GM12878 (cell line): ENCODE measurements around the gene MAGI3. TPM values are rescaled to one million over a fixed set of nuclear protein-coding genes. Genes with fewer than 3 reads are reported as not detected.

Experiments
- ATAC-seq: fragments of 200-7000 bp; cut with Tn5 transposase; 3 replicates; pipeline ENCODE4 v1.9.1; 2020; ENCODE audit warnings: mild to moderate bottlenecking, moderate library complexity
- BruUV-seq: library from RNA; stranded (reverse); fragments of 400-500 nt; replicated peaks from 2 replicates; lab custom pipeline; 2021; lab: Mats Ljungman, UMichigan
- CTCF ChIA-PET: fragments of 300-600 bp; sonication (Branson Sonifier 250); formaldehyde crosslinking; extraction: SDS; loops from one replicate; lab custom pipeline; 2021; ENCODE audit warnings: inconsistent platforms; lab: Yijun Ruan, JAX
- POLR2A ChIA-PET: fragments of 350-600 bp; formaldehyde crosslinking; extraction: SDS; loops from one replicate; lab custom pipeline; 2021; ENCODE audit warnings: inconsistent platforms; lab: Charles Lee
- RAD21 ChIA-PET: fragments of 300-600 bp; sonication (Branson Sonifier 250); formaldehyde crosslinking; loops from one replicate; lab custom pipeline; 2023; ENCODE audit warnings: antibody characterized with exemption; ENCODE audit not compliant: unreplicated experiment; lab: Charles Lee
- SMC1A ChIA-PET: fragments of 300-600 bp; sonication (Branson Sonifier 250); formaldehyde crosslinking; loops from one replicate; lab custom pipeline; 2023; ENCODE audit not compliant: unreplicated experiment, uncharacterized antibody; lab: Charles Lee
- DNase-seq: peaks from one replicate; pipeline ENCODE4 v3.0.0-alpha.2; 2011; ENCODE audit warnings: low read depth, low spot score
- FAIRE-seq: peaks from 3 replicates; lab custom pipeline; 2011; peaks lifted over from hg19 to GRCh38; lab: Jason Lieb, UNC
- H2AFZ ChIP-seq: 2 replicates; pipeline ENCODE4 v1.6.0; 2011; ENCODE audit warnings: low read depth, low read length, control low read depth; ENCODE audit not compliant: control insufficient read depth
- H3K27ac ChIP-seq: 2 replicates; pipeline ENCODE4 v1.5.1; 2011; ENCODE audit warnings: control low read depth; ENCODE audit not compliant: control insufficient read depth, insufficient read depth
- H3K27me3 ChIP-seq, 2 experiments: replicated peaks in 1 of 2; 2 replicates each; pipeline versions ENCODE4 v1.6.0 to v1.6.1; 2011; ENCODE audit warnings: low read length in 1 of 2; ENCODE audit not compliant: control insufficient read depth in 2 of 2, insufficient read depth in 2 of 2
- H3K36me3 ChIP-seq, 2 experiments: 2 replicates each; pipeline ENCODE4 v1.5.1; 2011; ENCODE audit warnings: low read length in 1 of 2; ENCODE audit not compliant: control insufficient read depth in 2 of 2, insufficient read depth in 2 of 2
- H3K4me1 ChIP-seq: 2 replicates; pipeline ENCODE4 v1.6.1; 2011; ENCODE audit warnings: mild to moderate bottlenecking, low read length, moderate library complexity, mixed read lengths; ENCODE audit not compliant: control insufficient read depth, insufficient read depth
- H3K4me2 ChIP-seq: 2 replicates; pipeline ENCODE4 v1.6.0; 2011; ENCODE audit warnings: control low read depth; ENCODE audit not compliant: control insufficient read depth, insufficient read depth
- H3K4me3 ChIP-seq: fragments of 200-600 bp; sonication (generic); 2 replicates; pipeline ENCODE4 v1.5.1; 2016
- H3K79me2 ChIP-seq: 2 replicates; pipeline ENCODE4 v1.6.0; 2011; ENCODE audit warnings: low read length; ENCODE audit not compliant: control insufficient read depth, insufficient read depth
- H3K9ac ChIP-seq: 2 replicates; pipeline ENCODE4 v1.8.0; 2011; ENCODE audit warnings: low read length, control low read depth, mixed read lengths; ENCODE audit not compliant: control insufficient read depth, insufficient read depth
- H3K9me3 ChIP-seq: replicated peaks from 3 replicates; pipeline ENCODE4 v1.5.1; 2011; ENCODE audit warnings: mild to moderate bottlenecking, low read length; ENCODE audit not compliant: control insufficient read depth, insufficient read depth
- H4K20me1 ChIP-seq: 2 replicates; pipeline ENCODE4 v1.6.0; 2011; ENCODE audit not compliant: control insufficient read depth, insufficient read depth
- CHD2 ChIP-seq: IDR thresholded peaks from 2 replicates; pipeline ENCODE4 v1.6.1; 2011; ENCODE audit warnings: low read depth, low read length, improper control_type of control experiment, borderline replicate concordance
- MEF2B ChIP-seq: fragments of 450-650 bp; IDR thresholded peaks from 2 replicates; pipeline ENCODE4 v1.6.1; 2018; ENCODE audit warnings: mild to moderate bottlenecking, moderate library complexity; ENCODE audit not compliant: partially characterized antibody, poor library complexity, severe bottlenecking
- MTA2 ChIP-seq: fragments of 450-650 bp; IDR thresholded peaks from 2 replicates; pipeline ENCODE4 v1.6.1; 2016; ENCODE audit warnings: low read depth, mild to moderate bottlenecking, moderate library complexity
- NFIC ChIP-seq: IDR thresholded peaks from 2 replicates; pipeline ENCODE4 v1.6.1; 2012; ENCODE audit warnings: low read depth, mild to moderate bottlenecking, inconsistent platforms, low read length, moderate library complexity
- PRDM15 ChIP-seq: fragments of 450-650 bp; formaldehyde crosslinking; IDR thresholded peaks from 2 replicates; pipeline ENCODE4 v1.4.0; 2020; ENCODE audit warnings: mild to moderate bottlenecking, moderate library complexity
- RELB ChIP-seq: fragments of 450-650 bp; IDR thresholded peaks from 2 replicates; pipeline ENCODE4 v1.6.1; 2017; ENCODE audit warnings: low read depth, mild to moderate bottlenecking, moderate library complexity
- TCF3 ChIP-seq: IDR thresholded peaks from 2 replicates; pipeline ENCODE4 v1.6.1; 2012; ENCODE audit warnings: low read depth, mild to moderate bottlenecking, low read length, borderline replicate concordance; ENCODE audit not compliant: insufficient read depth
- ZNF384 ChIP-seq: IDR thresholded peaks from 2 replicates; pipeline ENCODE4 v1.6.1; 2012; ENCODE audit warnings: low read depth, mild to moderate bottlenecking, low read length, improper control_type of control experiment, borderline replicate concordance
- WGBS: methylation state at CpG from one replicate; pipeline ENCODE4 v1.1.6; 2016; ENCODE audit warnings: low lambda C conversion rate; ENCODE audit not compliant: insufficient replicate concordance, insufficient coverage; ENCODE audit errors: missing lambda C conversion rate; 5-methylcytosine and 5-hydroxymethylcytosine counted together
- in situ Hi-C: fragments of 300-500 bp; cut with MboI; formaldehyde crosslinking; loops from 9 replicates; pipeline ENCODE4 v1.14.3; 2018; ENCODE audit warnings: mixed read lengths
- intact Hi-C: fragments of 100-400 bp; cut with micrococcal nuclease; formaldehyde crosslinking; loops from one replicate; pipeline ENCODE4 v1.14.2; 2022; ENCODE audit not compliant: unreplicated experiment
- polyA plus RNA-seq, 11 experiments: library from polyadenylated mRNA; depleted of rRNA in 4 of 11; unstranded in 6 of 11; stranded (reverse) in 5 of 11; fragments of >200 nt; fragmentation: Nextera tagmentation in 4 of 11; fragmentation: Illumina TruSeq in 1 of 11; extraction: Ambion mirVana in 4 of 11; extraction: Trizol in 1 of 11; gene quantifications; 1 replicate in 1 of 11; 2 replicates in 10 of 11; pipeline versions ENCODE4 v1.2.1 to v1.2.3, GENCODE V29; 2011 to 2016; ENCODE audit warnings: inconsistent platforms in 2 of 11, missing spikeins in 2 of 11, low read depth in 1 of 11
- total RNA-seq, 4 experiments: library from RNA; depleted of rRNA in 3 of 4; stranded (reverse); fragments of >200 nt in 3 of 4; fragmentation: Illumina TruSeq in 1 of 4; extraction: Trizol in 1 of 4; gene quantifications; 2 replicates each; pipeline versions ENCODE4 v1.2.1 to v1.2.3, GENCODE V29; 2013 to 2021
- TF ChIP-seq, protein P1 (sequence below): fragments of 450-650 bp; formaldehyde crosslinking; IDR thresholded peaks from 2 replicates; pipeline ENCODE4 v1.4.0; 2022; ENCODE audit warnings: mild to moderate bottlenecking, moderate library complexity
- TF ChIP-seq, protein P2 (sequence below): fragments of 450-650 bp; IDR thresholded peaks from 2 replicates; pipeline ENCODE4 v1.6.1; 2016; ENCODE audit warnings: mild to moderate bottlenecking

Gene MAGI3
- total and polyA plus RNA-seq, 10 of the 15 experiments (the other 5 are each of a cell fraction or from before 2014, with no cell fraction given): 0.17 to 0.65 (median 0.32) TPM

DNA sequence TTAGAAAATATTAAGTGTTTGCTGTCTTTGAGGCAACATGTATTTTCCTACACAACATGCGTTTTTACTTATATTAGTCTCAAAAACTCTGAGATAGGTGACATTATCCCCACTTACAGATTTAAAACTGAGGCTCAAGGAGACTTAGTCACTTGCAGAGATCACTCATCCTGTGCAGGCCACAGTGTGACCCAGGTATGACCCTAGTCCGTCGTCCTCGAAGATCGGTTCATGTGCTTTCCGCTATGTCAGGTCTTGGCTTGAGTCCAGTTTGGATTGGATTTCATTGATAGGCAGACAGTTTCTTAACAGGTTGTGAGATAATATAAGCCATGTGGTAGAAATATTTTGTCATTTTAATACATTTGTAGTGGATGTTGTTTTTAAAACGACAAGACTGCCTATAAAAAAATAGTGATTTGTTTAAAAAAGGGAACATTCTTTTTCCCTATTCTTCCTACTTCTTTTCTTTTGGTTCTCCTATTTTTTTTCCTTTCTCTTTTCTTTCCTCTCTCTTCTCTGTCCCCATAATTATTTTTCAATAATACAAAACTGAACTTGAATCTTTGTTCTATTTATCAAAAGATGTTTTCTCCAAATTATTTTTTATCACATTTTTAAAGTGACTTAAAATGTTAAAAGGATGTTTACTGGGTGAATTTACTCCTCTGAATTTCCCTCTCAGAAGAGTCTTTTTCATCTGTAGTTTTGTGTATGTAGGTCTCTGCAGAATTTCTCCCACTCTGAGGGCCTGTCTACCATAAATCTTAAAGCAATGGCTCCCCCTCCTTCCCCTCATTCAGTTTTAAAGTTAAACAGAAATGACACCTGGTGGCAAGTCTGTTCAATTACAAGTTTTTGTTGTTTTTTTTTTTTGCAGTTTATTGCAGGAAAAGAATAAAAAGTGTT lies 287.2 kb downstream of the MAGI3 start:
- FAIRE-seq (peak; percentile 18), ATAC-seq (peak; percentile 74; the same call in 2 of the 3 replicates), DNase-seq (no peak)
- Histone ChIP-seq H3K9ac (no peak overlapping the region), H3K4me1 (no peaks in the 10 kb centered on the region), H3K36me3 (no peaks in the 10 kb centered on the region), H3K4me2 (no peak overlapping the region), H3K4me3 (no peak overlapping the region), H3K79me2 (no peaks in the 10 kb centered on the region), H3K27ac (no peak overlapping the region), H4K20me1 (no peaks in the 10 kb centered on the region), H3K27me3 (no peaks in the 10 kb centered on the region), H3K9me3 (no peaks in the 10 kb centered on the region), H2AFZ (no peak overlapping the region)
- in situ Hi-C loops (loop anchor here (10.0 kb wide), 1 partner anchor 793 kb away; no protein-coding TSS in a partner anchor), intact Hi-C loops (loop anchor here (1.0 to 5.0 kb wide), 4 partner anchors 287 to 960 kb away; partner anchors contain the start of genes LRIG2, MAGI3 and PPM1J)
- no TSS peak for BruUV-seq
- 87% methylated on average over 7 of the region's 7 CpGs for WGBS
- RAD21 ChIA-PET: interaction anchor here (0.7 to 2.0 kb wide), 7 partner anchors 10 to 605 kb away, joined by 3 to 4 read pairs (median 4); partner anchors contain the start of gene LRIG2
- SMC1A ChIA-PET: interaction anchor here (2.1 to 5.0 kb wide), 2 partner anchors 536 to 605 kb away, joined by 6 to 37 read pairs; partner anchors contain the start of gene LRIG2
- CTCF ChIA-PET: interaction anchor here (1.0 to 4.8 kb wide), 6 partner anchors 24 to 962 kb away, joined by 3 to 43 read pairs (median 6); partner anchors contain the start of genes LRIG2 and PPM1J
- POLR2A ChIA-PET: interaction anchor here (1.0 kb wide), 1 partner anchor 605 kb away, joined by 3 read pairs; the partner anchor contains the start of gene LRIG2
- TF ChIP-seq ZNF384: peak; percentile 85
- no peak for TF ChIP-seq TCF3
- TF ChIP-seq, protein P1, sequence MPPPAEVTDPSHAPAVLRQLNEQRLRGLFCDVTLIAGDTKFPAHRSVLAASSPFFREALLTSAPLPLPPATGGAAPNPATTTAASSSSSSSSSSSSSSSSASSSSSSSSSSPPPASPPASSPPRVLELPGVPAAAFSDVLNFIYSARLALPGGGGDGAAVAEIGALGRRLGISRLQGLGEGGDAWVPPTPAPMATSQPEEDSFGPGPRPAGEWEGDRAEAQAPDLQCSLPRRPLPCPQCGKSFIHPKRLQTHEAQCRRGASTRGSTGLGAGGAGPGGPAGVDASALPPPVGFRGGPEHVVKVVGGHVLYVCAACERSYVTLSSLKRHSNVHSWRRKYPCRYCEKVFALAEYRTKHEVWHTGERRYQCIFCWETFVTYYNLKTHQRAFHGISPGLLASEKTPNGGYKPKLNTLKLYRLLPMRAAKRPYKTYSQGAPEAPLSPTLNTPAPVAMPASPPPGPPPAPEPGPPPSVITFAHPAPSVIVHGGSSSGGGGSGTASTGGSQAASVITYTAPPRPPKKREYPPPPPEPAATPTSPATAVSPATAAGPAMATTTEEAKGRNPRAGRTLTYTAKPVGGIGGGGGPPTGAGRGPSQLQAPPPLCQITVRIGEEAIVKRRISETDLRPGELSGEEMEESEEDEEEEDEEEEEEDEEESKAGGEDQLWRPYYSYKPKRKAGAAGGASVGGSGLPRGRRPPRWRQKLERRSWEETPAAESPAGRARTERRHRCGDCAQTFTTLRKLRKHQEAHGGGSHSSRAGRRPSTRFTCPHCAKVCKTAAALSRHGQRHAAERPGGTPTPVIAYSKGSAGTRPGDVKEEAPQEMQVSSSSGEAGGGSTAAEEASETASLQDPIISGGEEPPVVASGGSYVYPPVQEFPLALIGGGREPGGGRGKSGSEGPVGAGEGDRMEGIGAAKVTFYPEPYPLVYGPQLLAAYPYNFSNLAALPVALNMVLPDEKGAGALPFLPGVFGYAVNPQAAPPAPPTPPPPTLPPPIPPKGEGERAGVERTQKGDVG (CRISPR knock-in tag): no peak
- TF ChIP-seq, protein P2, sequence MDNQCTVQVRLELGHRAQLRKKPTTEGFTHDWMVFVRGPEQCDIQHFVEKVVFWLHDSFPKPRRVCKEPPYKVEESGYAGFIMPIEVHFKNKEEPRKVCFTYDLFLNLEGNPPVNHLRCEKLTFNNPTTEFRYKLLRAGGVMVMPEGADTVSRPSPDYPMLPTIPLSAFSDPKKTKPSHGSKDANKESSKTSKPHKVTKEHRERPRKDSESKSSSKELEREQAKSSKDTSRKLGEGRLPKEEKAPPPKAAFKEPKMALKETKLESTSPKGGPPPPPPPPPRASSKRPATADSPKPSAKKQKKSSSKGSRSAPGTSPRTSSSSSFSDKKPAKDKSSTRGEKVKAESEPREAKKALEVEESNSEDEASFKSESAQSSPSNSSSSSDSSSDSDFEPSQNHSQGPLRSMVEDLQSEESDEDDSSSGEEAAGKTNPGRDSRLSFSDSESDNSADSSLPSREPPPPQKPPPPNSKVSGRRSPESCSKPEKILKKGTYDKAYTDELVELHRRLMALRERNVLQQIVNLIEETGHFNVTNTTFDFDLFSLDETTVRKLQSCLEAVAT: no peak
- TF ChIP-seq CHD2: no peak
- no peak for TF ChIP-seq PRDM15 (CRISPR knock-in tag)
- TF ChIP-seq NFIC: no peak
- TF ChIP-seq MEF2B: no peak
- TF ChIP-seq RELB: no peak
- TF ChIP-seq MTA2: no peak
